Renal cortex interstitium (tissue), 11 donors: ENCODE measurements around the gene METTL27. TPM values are rescaled to one million over a fixed set of nuclear protein-coding genes. Genes with fewer than 3 reads are reported as not detected.
"Not testable (repeated sequence)": the region's sequence is repeated elsewhere in the genome, so short reads cannot be mapped to it uniquely, and the experiment has no call there.

Source experiments
- DNase-seq, 11 donors: peaks; one replicate each; pipeline ENCODE4 v3.0.0-alpha.2; 2013; ENCODE audit warnings: low read depth in 9 of 11, low spot score in 4 of 11; ENCODE audit errors: extremely low read depth in 1 of 11
- polyA plus RNA-seq, 3 donors: library from polyadenylated mRNA; unstranded; fragments of 120-200 nt; gene quantifications; one replicate each; pipeline ENCODE4 v1.2.1, GENCODE V29; 2013; ENCODE audit not compliant: insufficient read length in 3 of 3

The METTL27 gene
- polyA plus RNA-seq, 3 donors: 3.5 to 15.9 (median 12.9) TPM

DNA sequence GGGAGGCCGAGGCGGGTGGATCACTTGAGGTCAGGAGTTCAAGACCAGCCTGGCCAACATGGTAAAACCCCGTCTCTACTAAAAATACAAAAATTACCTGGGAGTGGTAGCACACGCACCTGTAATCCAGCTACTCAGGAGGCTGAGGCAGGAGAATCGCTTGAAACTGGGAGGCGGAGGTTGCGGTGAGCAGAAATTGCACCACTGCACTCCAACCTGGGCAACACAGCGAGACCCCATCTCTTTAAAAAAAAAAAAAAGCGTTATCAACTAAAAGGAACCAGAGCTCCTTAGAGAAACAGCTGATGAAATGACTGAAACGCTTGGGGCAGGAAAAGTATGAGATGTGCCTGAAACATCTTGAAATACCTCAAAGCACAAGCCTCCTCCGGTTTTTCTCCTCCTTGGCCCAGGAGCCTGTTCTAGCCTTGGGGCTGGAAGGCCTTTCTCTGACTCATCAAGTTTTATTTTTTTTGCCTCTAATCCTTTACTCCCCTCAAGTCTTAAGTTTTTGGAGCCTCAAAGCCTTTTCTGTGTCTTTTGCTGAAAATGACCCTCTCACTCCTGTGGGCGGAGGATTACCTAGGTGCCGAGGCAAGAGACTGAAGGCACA is 2.6 kb upstream of the METTL27 start:
- DNase-seq: no peak

DNA sequence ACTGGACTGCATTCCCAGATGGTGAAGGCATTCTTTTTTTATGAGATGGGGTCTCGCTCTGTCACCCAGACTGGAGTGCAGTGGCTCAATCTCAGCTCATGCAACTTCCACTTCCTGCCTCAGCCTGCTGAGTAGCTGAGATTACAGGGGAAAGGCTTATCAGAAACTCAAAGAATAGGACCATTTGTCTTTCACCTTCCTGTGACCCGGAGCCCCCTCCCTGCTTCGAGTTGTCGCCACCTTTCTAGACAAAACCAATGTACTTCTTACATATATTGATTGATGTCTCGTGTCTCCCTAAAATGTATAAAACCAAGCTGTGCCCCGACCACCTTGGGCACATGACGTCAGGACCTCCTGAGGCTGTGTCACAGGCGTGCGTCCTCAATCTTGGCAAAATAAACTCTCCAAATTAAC is 1.8 kb upstream of the METTL27 start:
- no peak for DNase-seq

DNA sequence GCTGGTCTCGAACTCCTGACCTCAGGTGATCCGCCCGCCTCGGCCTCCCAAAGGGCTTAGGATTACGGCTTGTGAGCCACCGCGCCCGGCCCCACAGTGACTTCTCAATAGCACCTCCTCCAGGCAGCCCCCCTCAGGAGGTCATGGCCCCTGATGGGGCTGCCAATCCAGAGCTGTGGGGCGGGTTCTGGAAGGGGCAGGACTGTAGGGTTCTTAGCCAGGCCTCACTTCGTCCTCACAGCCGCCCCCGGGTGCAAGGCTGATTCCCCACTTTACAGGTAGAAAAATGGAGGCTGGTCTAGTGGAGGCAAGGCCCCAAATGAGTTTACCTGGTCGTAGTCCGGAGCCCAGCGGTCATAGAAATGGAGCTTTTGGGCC is 638 bp downstream of the METTL27 start:
- no peak for DNase-seq

DNA sequence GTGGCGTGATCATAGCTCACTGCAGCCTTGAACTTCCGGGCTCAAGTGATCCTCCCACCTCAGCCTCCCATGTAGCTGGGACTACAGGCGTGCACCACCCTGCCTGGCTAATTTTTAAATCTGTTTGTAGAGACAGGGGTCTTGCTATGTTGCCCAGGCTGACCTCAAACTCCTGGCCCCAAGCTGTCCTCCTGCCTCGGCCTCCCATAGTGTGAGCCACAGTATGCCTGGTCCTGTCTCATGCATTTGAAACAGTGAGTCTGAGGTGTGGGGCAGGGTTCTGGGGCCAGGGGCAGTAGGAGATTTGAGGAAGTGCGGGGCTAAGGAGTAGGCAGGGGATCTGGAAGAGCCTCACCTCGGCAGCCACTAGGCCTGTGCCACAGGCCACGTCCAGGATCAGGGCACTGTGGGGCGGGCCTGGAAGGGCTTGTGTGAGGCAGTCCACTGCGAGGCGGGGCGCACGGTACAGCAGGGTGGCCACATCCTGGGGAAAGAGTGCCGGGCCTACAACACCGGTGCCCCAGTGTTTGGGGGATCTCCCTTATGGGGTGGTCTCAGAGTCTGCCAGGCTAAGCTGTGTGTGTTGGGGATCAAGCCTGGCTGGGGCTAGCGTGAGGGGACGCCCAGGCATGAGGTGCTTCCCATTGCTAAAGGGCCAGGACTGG is 1.5 kb downstream of the METTL27 start:
- no peak for DNase-seq

DNA sequence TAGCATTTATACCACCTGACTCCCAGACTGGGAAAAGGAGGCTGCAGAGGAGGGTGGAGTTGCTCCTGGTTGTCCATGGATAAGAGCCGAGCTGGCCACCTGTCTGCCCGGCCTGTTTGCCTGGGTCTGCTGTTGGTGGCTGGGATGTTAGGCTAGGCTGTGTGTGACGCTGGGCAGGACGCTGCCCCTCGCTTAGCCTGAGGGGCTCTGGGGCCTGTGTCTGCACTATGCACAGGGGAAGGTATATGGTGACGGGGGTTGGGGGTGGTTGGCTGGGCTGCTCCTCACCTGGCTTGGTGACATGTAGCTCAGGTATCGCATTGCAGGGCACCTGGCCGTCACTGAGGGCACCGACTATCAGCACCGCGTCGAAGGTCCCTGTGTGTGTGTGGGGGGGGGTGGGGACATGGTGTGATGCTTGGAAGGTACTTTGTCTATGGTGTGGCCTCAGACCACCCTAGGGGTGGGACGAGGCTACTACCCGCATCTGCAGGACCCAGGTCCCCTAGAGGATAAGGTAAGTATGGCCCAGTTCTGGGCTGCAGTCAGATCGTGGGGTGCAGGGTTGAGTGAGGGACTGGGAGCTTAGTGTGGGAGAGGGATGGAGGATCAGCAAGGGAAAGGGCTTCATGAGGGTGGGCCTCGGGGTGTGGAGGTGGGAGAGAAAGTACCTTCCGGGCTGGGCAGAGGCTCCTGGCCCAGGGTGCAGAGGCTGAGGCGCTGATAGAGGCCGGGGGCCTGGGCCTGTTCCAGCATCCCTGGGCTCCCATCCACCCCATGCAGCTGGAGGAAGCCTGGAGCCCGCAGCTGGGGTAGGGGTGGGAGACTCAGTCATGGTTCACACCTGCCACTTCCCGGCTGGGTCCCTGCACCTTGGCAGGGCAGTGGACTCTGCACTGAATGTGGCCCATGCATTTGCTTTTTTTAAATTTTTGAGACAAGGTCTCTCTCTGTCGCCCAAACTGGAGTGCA is 2.3 kb downstream of the METTL27 start:
- DNase-seq: no peak

DNA sequence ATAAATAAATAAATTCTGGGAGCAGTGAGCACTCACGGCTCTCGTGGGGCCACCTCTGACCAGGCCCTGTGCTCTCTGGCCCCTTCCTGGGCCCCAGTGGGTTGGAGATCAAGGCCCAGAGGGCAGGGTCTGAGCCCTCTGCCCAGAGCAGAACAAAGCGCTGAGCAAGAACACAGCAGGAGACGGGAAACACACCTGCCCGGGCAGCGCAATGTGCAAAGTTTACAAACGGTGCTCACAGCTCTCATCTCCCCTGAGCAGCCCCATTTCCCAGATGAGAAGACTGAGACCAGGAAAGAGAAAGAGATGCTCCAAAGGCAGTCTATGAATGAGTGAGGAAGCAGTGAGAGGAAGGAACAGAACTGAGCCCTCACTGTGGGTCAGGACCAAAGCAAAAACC is 3.0 kb downstream of the METTL27 start:
- DNase-seq: no peak

DNA sequence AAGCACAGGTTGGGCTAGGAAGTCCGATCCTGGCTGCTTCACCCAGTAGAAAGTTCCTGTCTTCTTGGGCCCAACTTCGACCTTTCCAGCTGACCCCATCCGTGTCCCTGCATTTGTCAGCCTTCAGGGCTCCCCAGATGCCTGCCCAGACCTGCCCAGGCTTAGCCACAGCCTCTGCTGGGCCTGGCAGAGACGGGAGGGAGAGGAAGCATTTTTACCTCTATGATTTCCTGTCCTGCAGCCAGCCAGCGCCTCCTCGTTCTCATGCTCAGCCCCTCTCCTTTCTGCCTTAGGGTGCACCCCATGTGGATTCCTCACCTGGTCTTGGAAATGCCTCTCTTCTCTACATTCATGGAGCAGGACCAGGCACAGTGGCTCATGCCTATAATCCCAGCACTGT is 3.7 kb downstream of the METTL27 start:
- no peak for DNase-seq

DNA sequence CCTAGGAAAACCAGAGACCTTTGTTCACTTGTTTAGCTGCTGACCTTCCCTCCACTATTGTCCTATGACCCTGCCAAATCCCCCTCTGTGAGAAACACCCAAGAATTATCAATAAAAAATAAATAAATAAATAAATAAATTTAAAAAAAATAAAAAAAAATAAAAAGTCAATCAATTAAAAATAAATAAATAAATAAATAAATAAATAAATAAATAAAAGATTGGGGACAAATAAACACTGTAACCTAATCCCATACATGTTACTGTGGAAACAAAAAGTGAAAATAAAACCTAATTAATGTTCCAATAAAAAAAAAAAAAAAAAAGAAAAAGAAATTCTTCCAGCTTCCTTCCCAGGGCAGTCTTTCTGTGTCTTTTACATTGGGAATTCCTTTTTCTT is 5.1 kb downstream of the METTL27 start:
- not testable (repeated sequence) for DNase-seq

DNA sequence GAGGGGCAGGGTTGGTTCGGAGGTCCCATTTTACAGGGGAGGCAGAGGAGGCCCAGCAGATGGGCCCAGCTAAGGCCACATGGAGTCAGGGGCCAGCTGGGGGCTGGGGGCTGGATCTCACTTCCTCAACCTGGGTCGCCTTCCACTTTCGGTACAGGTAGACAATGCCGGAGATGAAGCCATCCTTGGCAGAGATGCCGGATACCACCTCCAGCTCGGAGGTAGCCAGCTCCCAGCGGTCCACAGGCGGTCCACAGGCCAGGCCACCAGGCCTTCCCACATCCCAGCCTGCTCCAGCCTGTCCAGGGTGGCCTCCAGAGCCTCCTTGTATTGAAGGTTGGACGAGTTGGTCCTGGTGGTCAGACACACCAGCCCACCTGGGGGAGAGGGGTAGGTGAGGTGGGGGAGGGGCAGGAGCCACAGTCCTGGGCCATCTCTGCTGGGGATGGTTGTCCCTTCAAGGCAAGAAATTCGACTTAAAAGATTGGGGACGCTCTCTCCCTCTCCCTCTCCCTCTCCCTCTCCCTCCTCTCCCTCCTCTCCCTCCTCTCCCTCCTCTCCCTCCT is 7.6 kb downstream of the METTL27 start:
- DNase-seq: no peak

DNA sequence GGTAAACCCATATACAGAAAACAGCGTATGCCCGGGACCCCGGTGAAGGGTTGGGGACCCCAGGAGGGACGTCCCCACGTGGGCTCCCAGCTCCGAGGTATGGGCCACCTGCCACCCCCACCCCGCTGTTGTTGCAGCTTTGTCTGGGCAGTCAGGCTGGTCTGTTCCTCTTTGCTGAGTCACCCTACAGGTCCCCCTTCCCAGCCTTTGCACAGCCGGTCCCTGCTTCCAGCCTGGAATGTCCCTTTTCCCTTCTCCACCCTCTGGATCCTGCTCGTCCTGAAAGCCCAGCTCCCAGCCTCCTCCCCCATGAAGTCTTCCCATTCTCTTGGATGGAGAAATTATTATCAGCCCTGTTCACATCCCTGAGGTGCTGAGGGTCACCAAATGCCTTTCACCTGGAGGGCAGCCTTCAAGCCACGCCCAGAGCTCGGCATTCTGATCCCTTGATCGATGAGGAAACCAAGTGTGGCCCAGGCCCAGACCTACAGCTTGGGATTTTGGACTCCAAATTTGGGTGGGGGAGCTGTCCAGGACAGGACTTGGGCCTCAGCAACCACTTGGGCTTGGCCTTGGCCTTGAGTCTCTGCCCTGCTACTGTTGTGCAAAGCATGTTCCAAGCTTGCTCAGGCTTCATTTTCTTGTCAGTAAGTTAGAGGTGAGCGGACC is 8.9 kb downstream of the METTL27 start:
- no peak for DNase-seq

DNA sequence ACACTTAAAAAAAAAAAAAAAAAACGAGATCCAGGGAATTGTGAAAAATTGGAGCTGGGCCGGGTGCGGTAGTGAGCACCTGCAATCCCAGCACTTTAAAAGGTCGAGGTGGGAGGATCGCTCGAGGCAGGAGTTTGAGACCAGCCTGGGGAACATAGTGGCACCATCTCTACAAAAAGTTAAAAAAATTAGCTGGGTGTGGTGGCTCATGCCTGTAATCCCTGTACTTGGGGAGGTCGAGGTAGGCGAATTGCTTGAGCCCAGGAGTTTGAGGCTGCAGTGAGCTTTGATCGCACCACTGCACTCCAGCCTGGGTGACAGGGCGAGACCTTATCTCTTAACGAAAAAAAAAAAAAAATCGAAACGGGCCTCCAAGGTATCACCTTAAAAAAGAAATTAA is 9.5 kb downstream of the METTL27 start:
- no peak for DNase-seq

DNA sequence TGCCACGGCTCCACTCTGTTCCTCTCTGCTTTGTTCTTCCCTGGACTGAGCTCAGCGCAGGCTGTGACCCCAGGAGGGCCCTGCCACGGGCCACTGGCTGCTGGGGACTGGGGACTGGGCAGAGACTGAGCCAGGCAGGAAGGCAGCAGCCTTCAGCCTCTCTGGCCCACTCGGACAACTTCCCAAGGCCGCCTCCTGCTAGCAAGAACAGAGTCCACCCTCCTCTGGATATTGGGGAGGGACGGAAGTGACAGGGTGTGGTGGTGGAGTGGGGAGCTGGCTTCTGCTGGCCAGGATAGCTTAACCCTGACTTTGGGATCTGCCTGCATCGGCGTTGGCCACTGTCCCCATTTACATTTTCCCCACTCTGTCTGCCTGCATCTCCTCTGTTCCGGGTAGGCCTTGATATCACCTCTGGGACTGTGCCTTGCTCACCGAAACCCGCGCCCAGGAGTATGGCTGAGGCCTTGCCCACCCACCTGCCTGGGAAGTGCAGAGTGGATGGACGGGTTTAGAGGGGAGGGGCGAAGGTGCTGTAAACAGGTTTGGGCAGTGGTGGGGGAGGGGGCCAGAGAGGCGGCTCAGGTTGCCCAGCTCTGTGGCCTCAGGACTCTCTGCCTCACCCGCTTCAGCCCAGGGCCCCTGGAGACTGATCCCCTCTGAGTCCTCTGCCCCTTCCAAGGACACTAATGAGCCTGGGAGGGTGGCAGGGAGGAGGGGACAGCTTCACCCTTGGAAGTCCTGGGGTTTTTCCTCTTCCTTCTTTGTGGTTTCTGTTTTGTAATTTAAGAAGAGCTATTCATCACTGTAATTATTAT is 10.3 kb downstream of the METTL27 start:
- peak in 2 of 11 donors; percentile 73 for DNase-seq

DNA sequence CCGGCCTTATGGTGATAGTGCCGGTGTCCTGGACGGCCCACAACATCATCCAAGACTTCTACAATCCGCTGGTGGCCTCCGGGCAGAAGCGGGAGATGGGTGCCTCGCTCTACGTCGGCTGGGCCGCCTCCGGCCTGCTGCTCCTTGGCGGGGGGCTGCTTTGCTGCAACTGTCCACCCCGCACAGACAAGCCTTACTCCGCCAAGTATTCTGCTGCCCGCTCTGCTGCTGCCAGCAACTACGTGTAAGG is 10.8 kb downstream of the METTL27 start:
- DNase-seq: no peak

DNA sequence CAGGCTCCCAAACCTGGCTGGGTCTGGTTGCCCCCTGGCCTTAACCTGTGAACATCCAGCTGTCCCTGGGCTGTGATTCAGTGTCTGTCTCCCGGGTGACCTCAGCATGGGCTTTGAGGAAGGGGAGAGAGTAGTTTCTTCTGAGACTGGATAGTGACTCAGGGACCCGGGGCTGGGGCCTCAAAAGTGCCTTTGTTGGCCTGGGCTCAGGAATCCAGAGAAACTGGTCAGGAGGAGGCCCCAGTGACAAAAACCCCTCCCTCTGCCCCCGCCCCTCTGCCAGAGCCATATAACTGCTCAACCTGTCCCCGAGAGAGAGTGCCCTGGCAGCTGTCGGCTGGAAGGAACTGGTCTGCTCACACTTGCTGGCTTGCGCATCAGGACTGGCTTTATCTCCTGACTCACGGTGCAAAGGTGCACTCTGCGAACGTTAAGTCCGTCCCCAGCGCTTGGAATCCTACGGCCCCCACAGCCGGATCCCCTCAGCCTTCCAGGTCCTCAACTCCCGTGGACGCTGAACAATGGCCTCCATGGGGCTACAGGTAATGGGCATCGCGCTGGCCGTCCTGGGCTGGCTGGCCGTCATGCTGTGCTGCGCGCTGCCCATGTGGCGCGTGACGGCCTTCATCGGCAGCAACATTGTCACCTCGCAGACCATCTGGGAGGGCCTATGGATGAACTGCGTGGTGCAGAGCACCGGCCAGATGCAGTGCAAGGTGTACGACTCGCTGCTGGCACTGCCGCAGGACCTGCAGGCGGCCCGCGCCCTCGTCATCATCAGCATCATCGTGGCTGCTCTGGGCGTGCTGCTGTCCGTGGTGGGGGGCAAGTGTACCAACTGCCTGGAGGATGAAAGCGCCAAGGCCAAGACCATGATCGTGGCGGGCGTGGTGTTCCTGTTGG is 11.4 kb downstream of the METTL27 start, which contains the start of gene CLDN4:
Gene CLDN4, plus strand, starts transcription at position 316 of the 903 bp plus-strand sequence. Its CDS starts 206 bp downstream, at position 522.
- peak in 5 of 11 donors; percentile 73 to 80 (median 76) for DNase-seq

DNA sequence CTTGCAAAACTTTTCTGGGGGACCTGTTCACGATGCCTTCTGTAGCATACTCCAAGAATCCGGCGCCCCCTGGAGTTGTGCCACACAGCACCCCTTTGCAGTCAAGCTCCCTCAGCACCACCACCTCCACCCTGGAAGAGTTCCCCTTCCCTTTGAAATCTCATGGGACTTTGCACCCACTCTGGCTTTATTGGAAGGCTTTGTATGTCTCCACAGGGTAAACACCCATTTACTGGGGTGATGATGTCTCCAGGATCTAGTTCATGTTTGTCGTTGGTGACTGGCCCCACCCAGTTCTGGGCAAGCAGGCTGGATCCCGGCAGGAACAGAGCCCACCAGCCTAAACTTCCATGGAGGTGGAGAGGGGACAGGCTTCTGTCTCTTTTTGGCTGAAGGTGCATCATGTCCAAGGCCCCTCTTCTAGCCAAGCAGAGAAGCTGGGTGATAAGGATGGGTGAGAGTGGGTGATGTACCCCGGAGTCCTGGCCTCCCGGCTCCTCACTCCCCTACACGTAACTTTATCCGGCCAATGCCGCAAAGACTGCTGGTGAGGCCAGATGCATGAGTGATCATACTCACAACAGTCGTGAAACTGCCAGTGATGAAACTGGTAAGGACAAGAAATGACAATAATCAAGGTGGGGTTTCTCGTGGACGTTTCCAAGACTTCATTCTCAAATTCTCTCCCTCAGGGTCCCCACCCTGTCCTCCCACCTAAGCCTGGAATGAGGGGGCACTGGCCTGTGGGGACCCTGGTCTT is 12.2 kb downstream of the METTL27 start:
- no peak for DNase-seq

DNA sequence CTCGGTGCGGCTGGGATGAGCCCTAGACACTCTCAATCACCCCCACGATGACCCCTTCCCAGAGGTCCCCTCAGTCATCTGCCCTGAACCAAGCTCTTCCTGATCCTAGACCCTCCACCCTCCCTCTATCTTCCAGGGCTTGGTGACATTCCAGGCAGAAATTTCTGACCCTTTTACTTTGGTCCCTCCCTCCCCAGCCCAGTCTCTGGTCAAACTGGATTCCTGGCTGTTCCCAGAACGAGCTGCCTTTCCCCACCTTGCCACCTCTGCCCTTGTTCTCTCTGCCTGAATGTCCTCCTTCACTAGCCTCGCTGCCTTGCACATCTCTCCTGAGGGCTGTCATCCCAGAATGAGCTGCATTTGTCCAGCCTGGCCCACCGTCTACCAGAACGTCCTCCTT is 12.8 kb downstream of the METTL27 start:
- no peak for DNase-seq

DNA sequence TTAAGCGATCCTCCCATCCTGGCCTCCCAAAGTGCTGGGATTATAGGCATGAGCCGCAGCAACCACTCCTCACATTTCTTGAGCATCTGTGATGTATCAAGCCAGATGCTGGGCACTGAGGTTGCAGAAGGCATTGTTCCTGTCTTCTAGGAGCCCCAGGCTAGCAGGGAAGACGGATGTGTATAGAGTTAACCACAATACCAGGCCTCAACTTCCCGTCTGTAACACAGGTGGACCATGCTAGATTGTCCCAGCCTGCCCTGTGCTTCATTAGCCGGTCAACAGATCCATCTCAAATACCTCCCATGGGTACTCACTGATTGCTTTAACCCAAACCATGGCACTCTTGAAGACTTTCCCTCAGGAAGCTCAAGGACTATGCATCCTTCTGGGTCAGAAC is 13.3 kb downstream of the METTL27 start:
- no peak for DNase-seq
